HG03060 (cell line): ENCODE results near the gene VEZT.
"Not testable (repeated sequence)": the region's sequence is repeated elsewhere in the genome, so short reads cannot be mapped to it uniquely, and the experiment has no call there.

Source experiments
- ATAC-seq: cut with Tn5 transposase; IDR thresholded peaks from one replicate; pipeline ENCODE4 v1.9.1; 2021; ENCODE audit warnings: low read depth, moderate number of reproducible peaks; ENCODE audit not compliant: unreplicated experiment

The VEZT gene

DNA sequence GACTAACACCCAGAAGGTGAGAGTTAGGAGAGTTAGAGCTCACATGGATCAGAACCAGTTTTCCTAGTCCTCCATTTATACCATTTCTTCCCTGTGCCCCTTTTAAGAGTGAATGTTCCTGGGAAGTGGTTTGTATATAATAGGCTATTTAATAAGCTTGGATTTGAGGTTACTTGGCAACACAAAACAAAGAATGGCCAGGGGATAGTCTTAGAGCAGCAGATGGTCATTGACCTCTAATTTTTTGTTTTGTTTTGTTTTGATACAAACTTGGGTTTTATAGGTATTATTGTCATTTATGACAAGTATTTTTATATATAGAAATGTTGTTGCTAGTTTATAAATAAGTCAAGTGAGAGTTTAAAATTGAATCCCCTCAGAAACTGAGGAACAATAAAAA, 35.8 kb downstream of the VEZT start:
- ATAC-seq: no peak

- no peak for ATAC-seq
These were observed 39.9 kb downstream of the VEZT start for GRCh38 chr12:95257541-95257940.

DNA sequence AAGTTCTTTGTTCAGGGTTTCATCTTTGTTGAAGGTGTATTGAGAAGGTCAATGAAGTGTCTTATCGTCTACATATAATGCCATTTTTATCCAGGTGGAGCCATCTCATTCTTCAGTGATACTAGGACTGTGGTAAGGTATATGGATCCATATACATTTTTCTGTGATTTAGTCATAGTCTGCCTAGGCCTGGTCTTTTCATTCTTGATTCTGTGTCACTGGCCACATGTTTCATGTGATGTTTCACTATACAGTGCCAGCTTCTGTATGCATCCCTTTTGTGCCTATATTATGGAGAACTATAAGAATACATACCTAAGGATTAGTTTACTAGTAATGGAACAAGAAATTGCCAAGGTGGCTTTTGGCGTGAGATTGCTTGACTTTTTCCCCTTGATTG, 40.5 kb downstream of the VEZT start:
- ATAC-seq: no peak

GRCh38 chr12:95258803-95259202, 41.2 kb downstream of the VEZT start:
- ATAC-seq: no peak

DNA sequence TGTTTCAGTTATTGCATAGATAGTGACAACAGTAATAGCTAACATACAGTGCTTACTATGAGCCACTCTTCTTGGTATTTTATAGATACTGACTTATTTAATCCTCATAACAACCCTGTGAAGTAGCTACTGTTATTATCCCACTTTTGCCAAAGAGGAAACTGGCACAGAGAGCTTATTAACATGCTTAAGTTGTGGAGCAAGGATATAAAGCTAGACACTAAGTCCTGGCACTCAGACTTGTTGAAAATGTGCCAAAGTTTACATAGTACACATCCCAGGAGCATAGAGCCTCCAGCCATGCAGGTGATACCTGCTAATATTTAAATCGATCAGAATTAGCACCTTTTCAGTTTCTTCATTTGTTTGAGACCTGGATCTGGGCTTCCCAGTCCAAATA, 41.8 kb downstream of the VEZT start:
- no peak for ATAC-seq

DNA sequence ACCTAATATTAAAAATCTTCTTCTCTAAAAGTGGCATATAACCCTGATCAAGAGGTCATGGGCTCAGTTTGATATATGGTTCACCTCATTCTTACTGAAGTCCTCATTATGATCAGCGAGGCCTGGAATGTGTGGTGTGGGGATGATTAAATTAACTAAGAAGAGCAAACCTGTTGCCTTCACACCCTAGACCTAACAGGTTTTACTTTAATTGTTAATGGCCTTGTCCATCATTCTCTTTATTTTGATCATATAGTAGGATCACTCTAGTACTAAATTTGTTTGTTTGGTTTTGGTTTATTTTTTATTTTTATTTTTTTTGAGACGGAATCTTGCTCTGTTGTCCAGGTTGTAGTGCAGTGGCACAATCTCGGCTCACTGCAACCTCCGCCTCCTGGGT, 43.5 kb downstream of the VEZT start:
- no peak for ATAC-seq

GRCh38 chr12:95262808-95263207, 45.2 kb downstream of the VEZT start:
- no peak for ATAC-seq

- ATAC-seq: no peak
These were observed 48.2 kb downstream of the VEZT start for GRCh38 chr12:95265765-95266164.

- no peak for ATAC-seq
These were observed 48.6 kb downstream of the VEZT start for GRCh38 chr12:95266254-95266653.

DNA sequence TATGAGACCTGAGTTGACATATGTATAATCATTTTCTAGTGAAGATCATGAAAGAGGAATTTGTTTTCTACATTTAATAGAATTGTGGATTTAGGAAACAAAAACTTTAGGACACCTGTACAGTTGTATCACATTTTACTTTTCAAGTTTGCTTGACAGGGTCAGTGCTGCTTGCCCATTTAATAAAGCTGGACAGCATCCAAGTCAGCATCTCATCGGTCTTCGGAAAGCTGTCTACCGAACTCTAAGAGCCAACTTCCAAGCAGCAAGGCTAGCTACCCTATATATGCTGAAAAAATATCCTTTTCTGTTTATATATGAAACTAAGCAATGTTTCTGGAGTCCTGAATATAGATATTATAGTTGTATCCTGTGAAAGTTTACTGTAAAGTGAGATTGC, 52.3 kb downstream of the VEZT start:
- ATAC-seq: no peak

DNA sequence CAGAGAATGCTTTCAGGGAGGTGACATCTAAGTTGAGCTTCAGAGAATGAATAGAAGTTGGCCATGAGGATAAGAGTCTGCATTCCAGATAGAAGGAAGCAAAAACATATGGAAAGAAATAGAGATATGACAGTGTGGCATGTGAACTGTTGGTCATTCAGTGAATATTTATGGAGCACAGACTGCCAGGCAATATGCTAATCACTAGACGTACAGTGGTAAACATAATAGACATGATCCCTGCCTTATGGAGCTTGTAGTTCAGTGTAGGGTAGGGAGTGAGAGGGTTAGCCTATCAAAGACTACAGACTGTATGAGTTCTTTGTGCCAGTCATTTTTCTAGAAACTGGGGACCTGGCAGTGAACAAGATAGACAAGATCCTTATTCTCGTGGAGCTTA, 53.9 kb downstream of the VEZT start:
- ATAC-seq: no peak

GRCh38 chr12:95277139-95277538, 59.5 kb downstream of the VEZT start:
- no peak for ATAC-seq

DNA sequence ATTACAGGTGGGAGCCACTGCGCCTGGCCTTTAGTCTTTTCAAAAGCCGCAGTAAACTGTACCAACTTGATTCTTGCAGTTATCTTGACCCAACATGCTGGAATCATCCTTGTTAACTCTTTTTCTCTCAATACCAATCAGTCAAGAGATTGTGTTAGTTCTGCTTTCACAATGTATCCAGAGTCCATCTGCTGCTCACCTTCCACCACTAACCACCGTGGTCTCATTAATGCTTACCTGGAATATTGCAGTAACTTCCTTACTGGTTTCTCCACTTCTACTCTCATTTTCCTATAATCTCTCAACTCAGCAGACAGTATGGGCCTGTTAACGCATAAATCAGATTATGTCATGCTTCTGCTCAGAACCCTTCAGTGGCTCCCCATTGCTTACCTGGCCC, 62.2 kb downstream of the VEZT start:
- no peak for ATAC-seq

GRCh38 chr12:95282266-95282665, 64.7 kb downstream of the VEZT start:
- ATAC-seq: no peak

DNA sequence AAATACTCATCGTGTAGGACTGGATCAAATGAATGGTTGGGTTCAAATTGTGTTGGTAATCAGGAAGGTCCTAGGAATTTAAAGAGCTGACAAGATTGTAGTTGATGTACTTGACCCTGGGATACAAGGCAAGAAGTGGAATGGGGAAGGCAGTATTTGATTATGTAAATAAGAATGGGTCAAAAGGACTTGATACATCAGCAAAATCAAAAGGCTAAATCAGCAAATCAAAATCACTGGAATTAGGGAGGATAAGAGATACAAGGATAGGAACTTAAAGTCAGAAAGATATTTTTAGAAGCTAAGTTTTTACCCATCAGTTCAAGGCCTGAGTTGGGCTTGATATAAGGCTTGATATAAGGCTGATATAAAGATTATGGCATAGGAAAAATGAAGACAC, 65.8 kb downstream of the VEZT start:
- no peak for ATAC-seq

- ATAC-seq: no peak
These were observed 69.1 kb downstream of the VEZT start for GRCh38 chr12:95286713-95287112.

DNA sequence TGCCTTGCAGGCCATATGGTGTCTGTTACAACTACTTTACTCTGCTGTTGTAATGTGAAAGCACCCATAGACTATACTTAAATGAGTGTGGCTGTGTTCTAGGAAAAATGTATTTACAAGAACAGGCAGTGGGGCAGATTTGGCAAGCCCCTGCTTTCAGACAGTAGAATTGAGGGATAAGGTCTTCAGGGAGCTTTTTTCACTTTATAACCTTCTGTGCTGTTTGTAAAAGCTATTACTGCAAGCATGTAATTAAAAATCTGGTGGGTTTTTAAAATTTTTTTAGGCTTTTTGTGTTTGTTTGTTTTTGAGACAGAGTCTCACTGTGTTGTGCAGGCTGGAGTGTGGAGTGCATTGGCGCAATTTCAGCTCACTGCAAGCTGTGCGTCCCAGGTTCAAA, 73.9 kb downstream of the VEZT start:
- ATAC-seq: no peak

DNA sequence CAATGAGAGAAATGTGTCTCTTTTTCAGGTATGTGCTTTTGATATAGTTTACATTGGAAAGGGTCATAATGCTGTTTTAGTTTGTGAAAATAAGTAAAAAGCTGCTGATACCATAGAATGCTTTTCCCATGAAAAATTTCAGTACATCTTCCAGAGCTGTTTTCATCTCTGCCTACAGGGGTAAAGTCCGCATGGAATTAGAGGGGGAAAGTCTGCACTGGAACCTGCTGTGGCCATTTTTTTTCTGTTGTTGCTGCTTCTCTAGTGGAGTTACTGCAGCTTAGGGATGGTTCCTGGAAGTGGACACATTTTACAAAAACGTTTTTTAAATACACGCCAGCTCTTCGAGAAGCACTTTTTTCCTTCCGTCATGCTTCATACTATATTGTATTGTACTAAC, 81.3 kb downstream of the VEZT start:
- ATAC-seq: no peak

DNA sequence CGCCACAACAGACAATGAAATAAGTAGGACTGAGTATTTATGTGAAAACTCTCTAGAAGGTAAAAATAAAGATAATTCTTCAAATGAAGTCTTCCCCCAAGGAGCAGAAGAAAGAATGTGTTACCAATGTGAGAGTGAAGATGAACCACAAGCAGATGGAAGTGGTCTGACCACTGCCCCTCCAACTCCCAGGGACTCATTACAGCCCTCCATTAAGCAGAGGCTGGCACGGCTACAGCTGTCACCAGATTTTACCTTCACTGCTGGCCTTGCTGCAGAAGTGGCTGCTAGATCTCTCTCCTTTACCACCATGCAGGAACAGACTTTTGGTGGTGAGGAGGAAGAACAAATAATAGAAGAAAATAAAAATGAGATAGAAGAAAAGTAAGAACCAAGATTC, 82.7 kb downstream of the VEZT start:
- no peak for ATAC-seq

GRCh38 chr12:95303476-95303875, 85.9 kb downstream of the VEZT start:
- no peak for ATAC-seq

GRCh38 chr12:95304673-95305198, 87.1 kb downstream of the VEZT start:
- no peak for ATAC-seq

- no peak for ATAC-seq
These were observed 95.0 kb downstream of the VEZT start for GRCh38 chr12:95312656-95313055.

GRCh38 chr12:95314756-95315155, 97.1 kb downstream of the VEZT start:
- ATAC-seq: not testable (repeated sequence)
